Gastroesophageal sphincter (tissue), 4 donors: ENCODE data around the gene PMP22. TPM values are rescaled to one million over a fixed set of nuclear protein-coding genes. Genes with fewer than 3 reads are reported as not detected.

ENCODE experiments used
- ATAC-seq: fragments of 150-250 bp; one replicate; pipeline ENCODE4 v1.9.1; 2016; ENCODE audit warnings: mild to moderate bottlenecking, moderate library complexity
- H3K27ac ChIP-seq, 4 donors: fragments of 200-600 bp; sonication (generic) in 3 of 4; 1 replicate in 3 of 4; 2 replicates in 1 of 4; pipeline ENCODE4 v1.5.1; 2016 to 2019
- H3K27me3 ChIP-seq: fragments of 200-600 bp; sonication (generic); one replicate; pipeline ENCODE4 v1.5.1; 2019
- H3K36me3 ChIP-seq, 2 donors: fragments of 200-600 bp; sonication (generic); one replicate each; pipeline ENCODE4 v1.5.1; 2019; ENCODE audit warnings: control low read depth in 1 of 2
- H3K4me1 ChIP-seq, 3 donors: fragments of 200-600 bp; sonication (generic); 1 replicate in 2 of 3; 2 replicates in 1 of 3; pipeline ENCODE4 v1.5.1; 2016 to 2019; ENCODE audit warnings: control low read depth in 2 of 3
- H3K4me3 ChIP-seq, 2 donors: fragments of 200-600 bp; sonication (generic); one replicate each; pipeline ENCODE4 v1.5.1; 2019; ENCODE audit warnings: mild to moderate bottlenecking in 1 of 2, moderate library complexity in 1 of 2
- H3K9me3 ChIP-seq, 3 donors: fragments of 200-600 bp; sonication (generic); one replicate each; pipeline ENCODE4 v1.5.1; 2017 to 2019; ENCODE audit warnings: control low read depth in 2 of 3
- EP300 ChIP-seq: sonication (generic); formaldehyde crosslinking; IDR thresholded peaks from one replicate; pipeline ENCODE4 v1.6.1; 2017; ENCODE audit warnings: antibody characterized with exemption, mild to moderate bottlenecking
- POLR2A ChIP-seq, 2 donors: fragments of 450-650 bp; IDR thresholded peaks; one replicate each; pipeline ENCODE4 v1.6.1; 2017; ENCODE audit warnings: antibody characterized with exemption in 2 of 2, mild to moderate bottlenecking in 2 of 2, moderate library complexity in 1 of 2
- POLR2AphosphoS5 ChIP-seq: sonication (generic); formaldehyde crosslinking; IDR thresholded peaks from one replicate; pipeline ENCODE4 v1.6.1; 2017; ENCODE audit warnings: antibody characterized with exemption
- WGBS, 2 donors: methylation state at CpG; one replicate each; pipeline ENCODE4 v1.1.5; 2018; ENCODE audit warnings: low coverage in 1 of 2; 5-methylcytosine and 5-hydroxymethylcytosine counted together
- total RNA-seq, 4 donors: library from RNA; depleted of rRNA; stranded (reverse); fragments of >200 nt; gene quantifications; one replicate each; pipeline ENCODE4 v1.1.0, GENCODE V29; 2016
- TF ChIP-seq, protein P1 (sequence below), 4 experiments: fragments of 200-600 bp in 2 of 4; fragments of 450-650 bp in 2 of 4; sonication (generic) in 1 of 4; IDR thresholded peaks; one replicate each; pipeline ENCODE4 v1.5.1; 2017 to 2019; ENCODE audit warnings: antibody characterized with exemption in 4 of 4, mild to moderate bottlenecking in 2 of 4, moderate library complexity in 2 of 4

PMP22 gene
- total RNA-seq, 4 donors from 2014 or later: 145 to 268 (median 242) TPM

DNA sequence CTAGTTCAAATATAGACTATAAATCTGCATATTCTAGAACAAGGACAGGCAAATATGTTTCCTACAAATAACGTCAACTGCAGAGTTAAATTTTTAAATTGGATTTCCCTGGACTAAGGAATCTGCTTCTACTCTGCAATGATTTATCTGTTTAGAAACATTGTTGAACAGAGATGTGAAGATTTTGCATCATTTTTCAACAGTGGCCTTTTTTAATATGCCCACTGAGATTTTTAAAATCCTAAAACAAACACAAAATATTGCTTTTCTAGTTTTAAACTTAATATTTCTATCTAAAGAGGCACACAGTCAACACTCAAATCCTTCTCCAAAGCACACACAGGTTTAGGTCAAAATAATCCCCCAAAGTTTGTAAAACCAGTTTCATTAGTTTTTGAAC lies 23.7 kb upstream of the PMP22 start:
- TF ChIP-seq POLR2A (IDR thresholded peaks at IDR 0.05): no peak
- TF ChIP-seq, protein P1, sequence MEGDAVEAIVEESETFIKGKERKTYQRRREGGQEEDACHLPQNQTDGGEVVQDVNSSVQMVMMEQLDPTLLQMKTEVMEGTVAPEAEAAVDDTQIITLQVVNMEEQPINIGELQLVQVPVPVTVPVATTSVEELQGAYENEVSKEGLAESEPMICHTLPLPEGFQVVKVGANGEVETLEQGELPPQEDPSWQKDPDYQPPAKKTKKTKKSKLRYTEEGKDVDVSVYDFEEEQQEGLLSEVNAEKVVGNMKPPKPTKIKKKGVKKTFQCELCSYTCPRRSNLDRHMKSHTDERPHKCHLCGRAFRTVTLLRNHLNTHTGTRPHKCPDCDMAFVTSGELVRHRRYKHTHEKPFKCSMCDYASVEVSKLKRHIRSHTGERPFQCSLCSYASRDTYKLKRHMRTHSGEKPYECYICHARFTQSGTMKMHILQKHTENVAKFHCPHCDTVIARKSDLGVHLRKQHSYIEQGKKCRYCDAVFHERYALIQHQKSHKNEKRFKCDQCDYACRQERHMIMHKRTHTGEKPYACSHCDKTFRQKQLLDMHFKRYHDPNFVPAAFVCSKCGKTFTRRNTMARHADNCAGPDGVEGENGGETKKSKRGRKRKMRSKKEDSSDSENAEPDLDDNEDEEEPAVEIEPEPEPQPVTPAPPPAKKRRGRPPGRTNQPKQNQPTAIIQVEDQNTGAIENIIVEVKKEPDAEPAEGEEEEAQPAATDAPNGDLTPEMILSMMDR (IDR thresholded peaks at IDR 0.05): no peak
- TF ChIP-seq EP300: no peak
- TF ChIP-seq POLR2AphosphoS5: no peak
- no peak overlapping the region for H3K27ac ChIP-seq
- H3K9me3 ChIP-seq: no peaks in the 10 kb centered on the region
- no peak overlapping the region for H3K4me3 ChIP-seq
- 54 to 69% methylated on average over 1 of the region's 1 CpG for WGBS, 2 donors
- no peaks in the 10 kb centered on the region for H3K27me3 ChIP-seq
- no peaks in the 10 kb centered on the region for H3K36me3 ChIP-seq
- ATAC-seq: no peak
- H3K4me1 ChIP-seq: peaks cover 0 to 11% (median 0%) of the 10 kb centered on the region in 3 donors

DNA sequence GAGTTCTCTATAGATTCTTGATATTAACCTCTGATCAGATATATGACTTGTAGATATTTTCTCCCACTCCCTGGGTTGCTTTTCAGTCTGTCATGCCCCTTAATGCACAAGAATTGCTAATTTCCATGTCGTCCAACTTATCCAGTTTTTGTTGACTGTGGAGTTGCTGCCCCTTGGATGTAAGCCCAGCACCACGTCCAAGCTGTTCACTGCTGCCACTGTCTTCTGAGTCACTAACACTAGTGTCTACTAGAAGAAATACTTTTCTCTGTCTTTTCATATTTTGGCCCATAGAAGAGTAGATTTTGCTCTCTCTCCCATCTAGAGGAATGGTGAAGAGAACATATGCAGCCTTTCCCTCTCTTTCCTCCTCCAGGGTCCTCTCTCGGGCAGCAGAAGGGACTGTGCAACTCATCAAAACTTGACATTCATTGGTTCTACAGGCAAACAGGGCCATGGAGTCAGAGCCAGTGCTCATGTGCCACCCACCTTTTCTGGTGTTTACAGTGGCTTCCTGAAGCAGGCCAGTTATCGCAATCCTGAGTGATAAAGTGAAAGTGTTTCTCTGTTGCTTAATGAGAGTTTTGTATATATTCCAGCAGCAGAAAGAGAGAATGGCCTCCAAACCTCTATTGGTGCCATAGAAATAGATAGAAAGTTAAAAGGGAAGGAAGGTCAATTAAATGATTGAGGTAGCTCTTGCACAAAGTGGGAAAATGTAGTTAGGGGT lies 22.6 kb upstream of the PMP22 start:
- no peaks in the 10 kb centered on the region for H3K9me3 ChIP-seq
- peak; percentile 66 for ATAC-seq

DNA sequence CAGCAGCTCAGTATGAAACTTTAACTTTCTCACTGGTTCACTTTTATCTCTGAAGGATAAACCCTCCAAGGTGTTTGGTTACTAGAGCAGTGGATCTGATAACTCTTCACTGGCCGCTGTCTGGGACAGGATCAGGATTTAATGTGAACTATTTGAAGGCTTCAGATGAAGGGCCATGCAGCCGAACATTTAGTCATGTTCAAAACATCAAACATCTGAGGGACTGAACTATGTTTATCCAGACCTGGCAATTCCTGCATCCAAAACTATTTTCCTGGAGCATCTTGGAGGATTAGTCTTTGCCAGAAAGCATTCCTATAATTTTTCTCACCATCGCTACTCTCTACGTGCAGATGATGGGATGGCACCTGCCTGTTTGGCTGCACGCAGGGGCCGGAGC lies 20.3 kb upstream of the PMP22 start:
- Histone ChIP-seq H3K9me3 (no peaks in the 10 kb centered on the region), H3K27me3 (no peaks in the 10 kb centered on the region), H3K4me1 (peaks cover 0 to 11% (median 0%) of the 10 kb centered on the region in 3 donors), H3K27ac (no peak overlapping the region), H3K36me3 (no peaks in the 10 kb centered on the region), H3K4me3 (no peak overlapping the region)
- TF ChIP-seq POLR2AphosphoS5: no peak
- TF ChIP-seq EP300: no peak
- TF ChIP-seq, protein P1 (IDR thresholded peaks at IDR 0.05): no peak
- TF ChIP-seq POLR2A (IDR thresholded peaks at IDR 0.05): no peak
- no peak for ATAC-seq
- 66 to 68% methylated on average over 2 to 3 of the region's 6 CpGs for WGBS, 2 donors

More for the DNA sequence above, 22.6 kb upstream of the PMP22 start:
- TF ChIP-seq POLR2AphosphoS5: no peak
- no peak for TF ChIP-seq EP300
- TF ChIP-seq, protein P1 (IDR thresholded peaks at IDR 0.05): no peak
- TF ChIP-seq POLR2A (IDR thresholded peaks at IDR 0.05): no peak
- 25 to 63% methylated on average over 1 to 3 of the region's 4 CpGs for WGBS, 2 donors
- H3K4me1 ChIP-seq: peaks cover 0 to 11% (median 0%) of the 10 kb centered on the region in 3 donors
- no peaks in the 10 kb centered on the region for H3K27me3 ChIP-seq
- no peaks in the 10 kb centered on the region for H3K36me3 ChIP-seq
- H3K4me3 ChIP-seq: no peak overlapping the region
- H3K27ac ChIP-seq: peak overlapping the region in 1 of 4 donors; percentile 27

DNA sequence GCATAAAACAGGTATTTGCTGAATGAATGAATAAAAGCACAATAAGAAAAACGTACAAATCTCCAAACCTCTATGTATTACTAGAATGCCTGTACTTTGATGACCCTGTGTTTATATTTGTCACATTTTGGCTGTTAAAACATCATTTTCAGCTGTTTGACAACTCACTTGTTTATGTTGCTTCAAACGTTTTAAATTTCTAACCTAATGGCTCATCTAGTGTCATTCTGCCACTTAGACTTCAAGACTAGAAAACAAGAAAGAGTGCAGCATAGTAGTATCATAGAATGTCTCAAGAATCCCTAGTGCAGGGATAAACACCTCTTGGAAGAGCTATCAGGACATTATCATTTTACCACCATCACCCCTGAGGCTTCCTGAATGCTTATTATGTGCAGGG lies 19.4 kb upstream of the PMP22 start:
- no peaks in the 10 kb centered on the region for H3K36me3 ChIP-seq
- H3K9me3 ChIP-seq: no peaks in the 10 kb centered on the region
- TF ChIP-seq POLR2AphosphoS5: no peak
- no peak for TF ChIP-seq EP300
- no peak for TF ChIP-seq POLR2A (IDR thresholded peaks at IDR 0.05)
- TF ChIP-seq, protein P1 (IDR thresholded peaks at IDR 0.05): no peak
- H3K4me3 ChIP-seq: no peak overlapping the region
- 39 to 58% methylated on average over 2 of the region's 2 CpGs for WGBS, 2 donors
- no peaks in the 10 kb centered on the region for H3K27me3 ChIP-seq
- no peak overlapping the region for H3K27ac ChIP-seq
- no peak for ATAC-seq
- peaks cover 0 to 11% (median 0%) of the 10 kb centered on the region in 3 donors for H3K4me1 ChIP-seq

DNA sequence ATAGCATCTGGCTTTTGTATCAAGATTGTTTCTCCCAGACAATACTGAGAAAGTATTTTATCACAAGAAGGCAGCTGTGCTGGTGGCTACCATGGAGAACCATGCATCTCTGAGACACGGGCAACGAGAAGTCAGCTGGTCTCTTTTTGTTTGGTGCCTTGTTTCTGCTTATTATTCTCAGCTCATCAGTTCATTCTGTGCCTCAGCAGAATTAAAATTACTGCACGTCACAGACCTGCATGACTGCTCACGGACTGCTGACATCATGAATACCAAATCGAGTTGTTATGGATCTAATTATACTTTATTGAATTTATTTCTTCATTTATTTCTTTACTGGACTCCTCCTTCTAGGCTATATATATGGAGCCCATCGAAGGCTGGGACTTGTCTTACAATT lies 19.0 kb upstream of the PMP22 start:
- Histone ChIP-seq H3K9me3 (no peaks in the 10 kb centered on the region), H3K36me3 (no peaks in the 10 kb centered on the region), H3K4me1 (peaks cover 0 to 11% (median 0%) of the 10 kb centered on the region in 3 donors), H3K27ac (no peak overlapping the region), H3K4me3 (no peak overlapping the region), H3K27me3 (no peaks in the 10 kb centered on the region)
- TF ChIP-seq POLR2A (IDR thresholded peaks at IDR 0.05) (no peak), EP300 (no peak), POLR2AphosphoS5 (no peak)
- TF ChIP-seq, protein P1 (IDR thresholded peaks at IDR 0.05): no peak
- 89 to 90% methylated on average over 6 of the region's 6 CpGs for WGBS, 2 donors
- ATAC-seq: no peak
